Measurements from ENCODE around the gene SH3GL2.

- TF ChIP-seq, protein P1, sequence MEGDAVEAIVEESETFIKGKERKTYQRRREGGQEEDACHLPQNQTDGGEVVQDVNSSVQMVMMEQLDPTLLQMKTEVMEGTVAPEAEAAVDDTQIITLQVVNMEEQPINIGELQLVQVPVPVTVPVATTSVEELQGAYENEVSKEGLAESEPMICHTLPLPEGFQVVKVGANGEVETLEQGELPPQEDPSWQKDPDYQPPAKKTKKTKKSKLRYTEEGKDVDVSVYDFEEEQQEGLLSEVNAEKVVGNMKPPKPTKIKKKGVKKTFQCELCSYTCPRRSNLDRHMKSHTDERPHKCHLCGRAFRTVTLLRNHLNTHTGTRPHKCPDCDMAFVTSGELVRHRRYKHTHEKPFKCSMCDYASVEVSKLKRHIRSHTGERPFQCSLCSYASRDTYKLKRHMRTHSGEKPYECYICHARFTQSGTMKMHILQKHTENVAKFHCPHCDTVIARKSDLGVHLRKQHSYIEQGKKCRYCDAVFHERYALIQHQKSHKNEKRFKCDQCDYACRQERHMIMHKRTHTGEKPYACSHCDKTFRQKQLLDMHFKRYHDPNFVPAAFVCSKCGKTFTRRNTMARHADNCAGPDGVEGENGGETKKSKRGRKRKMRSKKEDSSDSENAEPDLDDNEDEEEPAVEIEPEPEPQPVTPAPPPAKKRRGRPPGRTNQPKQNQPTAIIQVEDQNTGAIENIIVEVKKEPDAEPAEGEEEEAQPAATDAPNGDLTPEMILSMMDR (conservative IDR thresholded peaks at IDR 0.05) = no peak
- TF ChIP-seq ZFX (IDR thresholded peaks at IDR 0.05) = no peak
These were observed 52.5 kb downstream of the SH3GL2 start for GRCh38 chr9:17631396-17631795.

Data from C4-2B (cell line).